CD4-positive, alpha-beta T cell (primary cell): Measurements from ENCODE around the gene TRRAP. TPM values are rescaled to one million over a fixed set of nuclear protein-coding genes. Genes with fewer than 3 reads are reported as not detected.

Experiments
- ATAC-seq: fragments of 200-7000 bp; cut with Tn5 transposase; one replicate; pipeline ENCODE4 v1.10.0; 2022; ENCODE audit warnings: mild to moderate bottlenecking; ENCODE audit not compliant: poor library complexity
- CTCF ChIA-PET: fragments of 350-600 bp; sonication (Branson Sonifier 250); formaldehyde crosslinking; loops from one replicate; lab custom pipeline; 2021; ENCODE audit warnings: antibody characterized with exemption, inconsistent platforms; lab: Charles Lee
- POLR2A ChIA-PET: fragments of 350-600 bp; sonication (Branson Sonifier 250); formaldehyde crosslinking; loops from one replicate; lab custom pipeline; 2021; ENCODE audit warnings: antibody characterized with exemption, inconsistent platforms; lab: Charles Lee
- DNase-seq, 14 experiments: peaks; one replicate each; pipeline ENCODE4 v3.0.0-alpha.2; 2013 to 2020; ENCODE audit warnings: mixed read lengths in 2 of 14
- H3K27ac ChIP-seq, 2 donors: one replicate each; pipeline versions ENCODE4 v1.5.1 to v1.7.0; 2013; ENCODE audit warnings: low read length in 2 of 2, low read depth in 1 of 2, mild to moderate bottlenecking in 1 of 2
- H3K27me3 ChIP-seq, 2 experiments: 1 replicate in 1 of 2; 2 replicates in 1 of 2; pipeline versions ENCODE4 v1.6.1 to v1.7.0; 2013; ENCODE audit warnings: low read length in 2 of 2, control low read depth in 1 of 2, mild to moderate bottlenecking in 1 of 2, moderate library complexity in 1 of 2; ENCODE audit not compliant: insufficient read depth in 2 of 2, control insufficient read depth in 1 of 2
- H3K36me3 ChIP-seq: one replicate; pipeline ENCODE4 v1.6.1; 2013; ENCODE audit warnings: low read length, control low read depth; ENCODE audit not compliant: insufficient read depth
- H3K4me1 ChIP-seq: one replicate; pipeline ENCODE4 v1.6.1; 2013; ENCODE audit warnings: low read length, control low read depth; ENCODE audit not compliant: insufficient read depth
- H3K4me3 ChIP-seq: one replicate; pipeline ENCODE4 v1.5.1; 2013; ENCODE audit warnings: mild to moderate bottlenecking, low read length, moderate library complexity
- H3K9me3 ChIP-seq, 2 experiments: 1 replicate in 1 of 2; 2 replicates in 1 of 2; pipeline versions ENCODE4 v1.6.1 to v1.7.0; 2013; ENCODE audit warnings: low read length in 2 of 2, mild to moderate bottlenecking in 2 of 2, control low read depth in 1 of 2, moderate library complexity in 1 of 2; ENCODE audit not compliant: control insufficient read depth in 1 of 2, insufficient read depth in 1 of 2
- H3K27ac Mint-ChIP-seq: one replicate; pipeline ENCODE4 v1.8.0; 2020; ENCODE audit warnings: mixed read lengths
- H3K27me3 Mint-ChIP-seq: one replicate; pipeline ENCODE4 v1.8.0; 2021; ENCODE audit warnings: mixed read lengths
- H3K36me3 Mint-ChIP-seq: one replicate; pipeline ENCODE4 v1.8.0; 2021; ENCODE audit warnings: low read depth, mixed read lengths
- H3K4me1 Mint-ChIP-seq: one replicate; pipeline ENCODE4 v1.8.0; 2021; ENCODE audit warnings: low read depth, mixed read lengths
- H3K4me3 Mint-ChIP-seq: one replicate; pipeline ENCODE4 v1.8.0; 2020; ENCODE audit warnings: mild to moderate bottlenecking, mixed read lengths
- H3K9me3 Mint-ChIP-seq: one replicate; pipeline ENCODE4 v1.8.0; 2020; ENCODE audit warnings: mixed read lengths
- intact Hi-C, 2 experiments: fragments of 100-400 bp; cut with DNase I in 1 of 2; cut with micrococcal nuclease in 1 of 2; formaldehyde crosslinking; loops; one replicate each; pipeline versions ENCODE4 v1.15.1 to v1.9.0; 2023 to 2025; cut with DNase I, micrococcal nuclease
- total RNA-seq, 174 experiments: library from RNA in 2 of 174; stranded (reverse) in 2 of 174; gene quantifications; one replicate each; pipeline ENCODE4 v1.2.3 and lab custom pipeline; 2021 to 2026
- TF ChIP-seq, protein P1 (sequence below): fragments of 200-600 bp; IDR thresholded peaks from one replicate; pipeline ENCODE4 v1.8.0; 2022; ENCODE audit warnings: antibody characterized with exemption, mild to moderate bottlenecking

TRRAP gene
- total RNA-seq, 2 experiments from 2014 or later: 47.9 to 48.3 TPM

DNA sequence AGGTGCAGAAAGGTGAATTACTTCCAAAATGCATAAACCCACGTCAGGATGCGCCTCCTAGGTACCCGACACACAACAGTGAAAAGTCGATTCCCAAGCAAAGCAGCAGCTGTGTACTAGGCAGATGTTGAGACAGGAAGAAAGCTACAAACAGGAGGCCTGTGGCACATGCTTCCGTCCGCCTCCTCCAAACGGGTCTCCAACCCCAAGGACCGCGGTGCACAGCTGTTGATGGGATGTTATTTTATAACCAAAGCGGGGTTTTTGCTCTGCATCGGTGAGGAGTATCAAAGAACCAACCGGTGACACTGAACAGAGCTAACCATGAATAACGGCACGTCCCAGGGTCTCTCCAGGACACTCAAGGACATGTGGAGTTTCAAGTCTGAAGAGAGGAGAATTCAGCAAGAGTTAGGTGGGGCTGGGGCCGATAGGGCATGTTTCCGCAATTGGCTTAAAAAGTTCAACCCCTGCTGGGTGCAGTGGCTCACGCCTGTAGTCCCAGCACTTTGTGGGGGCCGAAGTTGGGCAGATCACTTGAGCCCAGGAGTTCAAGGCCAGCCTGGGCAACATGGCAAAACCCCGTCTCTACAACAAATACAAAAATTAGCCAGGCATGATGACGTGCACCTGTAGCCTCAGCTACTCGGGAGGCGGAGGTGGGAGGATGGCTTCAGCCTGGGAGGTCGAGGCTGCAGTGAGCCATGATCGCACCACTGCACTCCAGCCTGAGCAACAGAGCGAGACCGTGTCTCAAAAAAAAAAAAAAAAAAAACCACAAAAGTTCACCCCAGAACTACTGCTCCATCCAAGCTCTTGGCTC is 157.6 kb downstream of the TRRAP start:
- POLR2A ChIA-PET: no interaction called here
- intact Hi-C loops: no loop called here
- H3K27me3 Mint-ChIP-seq: no peaks in the 10 kb centered on the region
- H3K9me3 Mint-ChIP-seq: no peaks in the 10 kb centered on the region
- no peak overlapping the region for H3K27ac ChIP-seq
- no peak overlapping the region for H3K4me3 ChIP-seq
- peaks cover 3% of the 10 kb centered on the region for H3K4me1 ChIP-seq
- peaks cover 88% of the 10 kb centered on the region for H3K36me3 ChIP-seq
- H3K36me3 Mint-ChIP-seq: peaks cover 87% of the 10 kb centered on the region
- no peak overlapping the region for H3K27ac Mint-ChIP-seq
- no peak for DNase-seq
- H3K27me3 ChIP-seq: no peaks in the 10 kb centered on the region
- H3K4me1 Mint-ChIP-seq: peaks cover 7% of the 10 kb centered on the region
- H3K9me3 ChIP-seq: no peaks in the 10 kb centered on the region
- CTCF ChIA-PET: no interaction called here
- ATAC-seq: no peak
- no peak overlapping the region for H3K4me3 Mint-ChIP-seq
- TF ChIP-seq, protein P1, sequence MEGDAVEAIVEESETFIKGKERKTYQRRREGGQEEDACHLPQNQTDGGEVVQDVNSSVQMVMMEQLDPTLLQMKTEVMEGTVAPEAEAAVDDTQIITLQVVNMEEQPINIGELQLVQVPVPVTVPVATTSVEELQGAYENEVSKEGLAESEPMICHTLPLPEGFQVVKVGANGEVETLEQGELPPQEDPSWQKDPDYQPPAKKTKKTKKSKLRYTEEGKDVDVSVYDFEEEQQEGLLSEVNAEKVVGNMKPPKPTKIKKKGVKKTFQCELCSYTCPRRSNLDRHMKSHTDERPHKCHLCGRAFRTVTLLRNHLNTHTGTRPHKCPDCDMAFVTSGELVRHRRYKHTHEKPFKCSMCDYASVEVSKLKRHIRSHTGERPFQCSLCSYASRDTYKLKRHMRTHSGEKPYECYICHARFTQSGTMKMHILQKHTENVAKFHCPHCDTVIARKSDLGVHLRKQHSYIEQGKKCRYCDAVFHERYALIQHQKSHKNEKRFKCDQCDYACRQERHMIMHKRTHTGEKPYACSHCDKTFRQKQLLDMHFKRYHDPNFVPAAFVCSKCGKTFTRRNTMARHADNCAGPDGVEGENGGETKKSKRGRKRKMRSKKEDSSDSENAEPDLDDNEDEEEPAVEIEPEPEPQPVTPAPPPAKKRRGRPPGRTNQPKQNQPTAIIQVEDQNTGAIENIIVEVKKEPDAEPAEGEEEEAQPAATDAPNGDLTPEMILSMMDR: no peak

DNA sequence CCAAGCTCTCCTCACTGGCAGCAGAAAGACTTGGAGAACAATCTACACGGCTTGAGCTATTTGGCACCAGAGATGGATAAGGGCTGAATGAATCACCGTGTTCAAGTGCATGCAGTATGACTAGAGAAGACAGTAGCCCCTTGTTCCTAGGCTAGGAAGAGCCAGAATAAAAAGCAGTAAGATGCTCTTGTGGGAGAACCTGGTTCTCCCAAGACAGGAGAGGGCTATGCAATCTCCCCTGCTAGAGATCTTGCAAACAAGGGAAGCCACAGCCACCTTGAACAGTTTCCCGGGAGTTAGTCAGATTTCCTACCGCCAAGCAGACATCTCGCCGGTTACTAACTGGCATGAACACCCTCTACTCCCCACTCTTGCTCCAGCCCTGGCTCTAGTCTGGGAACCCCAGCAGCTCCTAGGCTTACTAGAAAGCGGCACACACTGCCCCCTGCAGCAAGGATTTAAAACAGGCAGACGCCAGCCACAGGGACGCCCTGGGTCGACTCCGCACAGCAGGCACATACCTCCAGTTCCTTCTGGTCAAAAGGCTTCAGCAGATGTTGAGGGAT is 158.3 kb downstream of the TRRAP start:
- H3K27ac Mint-ChIP-seq: no peak overlapping the region
- Histone ChIP-seq H3K4me1 (peaks cover 3% of the 10 kb centered on the region), H3K9me3 (no peaks in the 10 kb centered on the region), H3K27ac (no peak overlapping the region), H3K27me3 (no peaks in the 10 kb centered on the region), H3K4me3 (no peak overlapping the region), H3K36me3 (peaks cover 88% of the 10 kb centered on the region)
- POLR2A ChIA-PET: no interaction called here
- no peak overlapping the region for H3K4me3 Mint-ChIP-seq
- H3K27me3 Mint-ChIP-seq: no peaks in the 10 kb centered on the region
- ATAC-seq: no peak
- intact Hi-C loops: no loop called here
- TF ChIP-seq, protein P1: no peak
- peaks cover 7% of the 10 kb centered on the region for H3K4me1 Mint-ChIP-seq
- no peaks in the 10 kb centered on the region for H3K9me3 Mint-ChIP-seq
- peaks cover 84% of the 10 kb centered on the region for H3K36me3 Mint-ChIP-seq
- CTCF ChIA-PET: no interaction called here
- DNase-seq: no peak

- peaks cover 85% of the 10 kb centered on the region for H3K36me3 Mint-ChIP-seq
- Histone ChIP-seq H3K36me3 (peaks cover 89% of the 10 kb centered on the region), H3K27me3 (no peaks in the 10 kb centered on the region), H3K4me3 (no peak overlapping the region), H3K9me3 (no peaks in the 10 kb centered on the region), H3K4me1 (peaks cover 3% of the 10 kb centered on the region), H3K27ac (no peak overlapping the region)
- ChIA-PET CTCF (no interaction called here), POLR2A (no interaction called here)
- no peak overlapping the region for H3K27ac Mint-ChIP-seq
- ATAC-seq: no peak
- no peak for DNase-seq
- H3K4me3 Mint-ChIP-seq: no peak overlapping the region
- TF ChIP-seq, protein P1: no peak
- H3K27me3 Mint-ChIP-seq: no peaks in the 10 kb centered on the region
- H3K4me1 Mint-ChIP-seq: peaks cover 7% of the 10 kb centered on the region
- intact Hi-C loops: no loop called here
- H3K9me3 Mint-ChIP-seq: no peaks in the 10 kb centered on the region
Observed at GRCh38 chr7:99037327-99037940, 159.1 kb downstream of the TRRAP start.
